ENCODE data around the gene ZMAT5.

ZMAT5 gene

GRCh38 chr22:29693161-29693560, 73.6 kb downstream of the ZMAT5 start:
- peaks cover 32% of the 10 kb centered on the region for H3K36me3 Mint-ChIP-seq (ENCODE audit: low read depth)
- no peaks in the 10 kb centered on the region for H3K27me3 Mint-ChIP-seq (ENCODE audit: low read depth)
- H3K27ac Mint-ChIP-seq = peak overlapping the region in 2 of 3 experiments; percentile 34 to 64
- peak overlapping the region in 1 of 3 experiments; percentile 47 for H3K4me3 Mint-ChIP-seq
- H3K9me3 Mint-ChIP-seq = no peaks in the 10 kb centered on the region
- no peak for TF ChIP-seq CTCF (IDR thresholded peaks at IDR 0.05; ENCODE audit: unreplicated experiment in 3 of 3)
- H3K4me1 Mint-ChIP-seq = peaks cover 55% of the 10 kb centered on the region

- H3K9me3 Mint-ChIP-seq = no peaks in the 10 kb centered on the region
- no peak overlapping the region for H3K4me3 Mint-ChIP-seq
- H3K27me3 Mint-ChIP-seq (ENCODE audit: low read depth) = no peaks in the 10 kb centered on the region
- H3K4me1 Mint-ChIP-seq = peaks cover 64% of the 10 kb centered on the region
- H3K27ac Mint-ChIP-seq = no peak overlapping the region
- peaks cover 30% of the 10 kb centered on the region for H3K36me3 Mint-ChIP-seq (ENCODE audit: low read depth)
- TF ChIP-seq CTCF (IDR thresholded peaks at IDR 0.05; ENCODE audit: unreplicated experiment in 3 of 3) = no peak
These were observed 74.5 kb downstream of the ZMAT5 start for GRCh38 chr22:29692327-29692640.

- TF ChIP-seq CTCF (IDR thresholded peaks at IDR 0.05; ENCODE audit: unreplicated experiment in 3 of 3) = no peak
- H3K4me1 Mint-ChIP-seq = peaks cover 69% of the 10 kb centered on the region
- no peak overlapping the region for H3K4me3 Mint-ChIP-seq
- no peaks in the 10 kb centered on the region for H3K9me3 Mint-ChIP-seq
- H3K27ac Mint-ChIP-seq = no peak overlapping the region
- peaks cover 32% of the 10 kb centered on the region for H3K36me3 Mint-ChIP-seq (ENCODE audit: low read depth)
- H3K27me3 Mint-ChIP-seq (ENCODE audit: low read depth) = no peaks in the 10 kb centered on the region
These were observed 75.0 kb downstream of the ZMAT5 start for GRCh38 chr22:29691636-29692326.

- H3K4me1 Mint-ChIP-seq = peaks cover 71% of the 10 kb centered on the region
- peak overlapping the region; percentile 83 to 95 (median 86) for H3K27ac Mint-ChIP-seq
- H3K36me3 Mint-ChIP-seq (ENCODE audit: low read depth) = peaks cover 33% of the 10 kb centered on the region
- H3K27me3 Mint-ChIP-seq (ENCODE audit: low read depth) = no peaks in the 10 kb centered on the region
- H3K9me3 Mint-ChIP-seq = no peaks in the 10 kb centered on the region
- peak overlapping the region in 1 of 3 experiments; percentile 3 for H3K4me3 Mint-ChIP-seq
- TF ChIP-seq CTCF (IDR thresholded peaks at IDR 0.05; ENCODE audit: unreplicated experiment in 3 of 3) = no peak
These were observed 76.3 kb downstream of the ZMAT5 start for GRCh38 chr22:29690476-29690875.

- peaks cover 31% of the 10 kb centered on the region for H3K36me3 Mint-ChIP-seq (ENCODE audit: low read depth)
- peaks cover 68% of the 10 kb centered on the region for H3K4me1 Mint-ChIP-seq
- no peaks in the 10 kb centered on the region for H3K27me3 Mint-ChIP-seq (ENCODE audit: low read depth)
- peak overlapping the region; percentile 71 to 95 (median 86) for H3K27ac Mint-ChIP-seq
- peak; percentile 67 to 82 (median 77) for TF ChIP-seq CTCF (IDR thresholded peaks at IDR 0.05; ENCODE audit: unreplicated experiment in 3 of 3)
- no peaks in the 10 kb centered on the region for H3K9me3 Mint-ChIP-seq
- H3K4me3 Mint-ChIP-seq = peak overlapping the region in 2 of 3 experiments; percentile 0 to 42
These were observed 77.0 kb downstream of the ZMAT5 start for GRCh38 chr22:29689880-29690213.

- Mint-ChIP-seq H3K9me3 (no peaks in the 10 kb centered on the region), H3K36me3 (ENCODE audit: low read depth) (peaks cover 34% of the 10 kb centered on the region), H3K27me3 (ENCODE audit: low read depth) (no peaks in the 10 kb centered on the region), H3K27ac (peak overlapping the region; percentile 71 to 95 (median 86)), H3K4me1 (peaks cover 63% of the 10 kb centered on the region), H3K4me3 (peak overlapping the region; percentile 29 to 55 (median 48))
- TF ChIP-seq CTCF (IDR thresholded peaks at IDR 0.05; ENCODE audit: unreplicated experiment in 3 of 3) = no peak
These were observed 77.5 kb downstream of the ZMAT5 start for GRCh38 chr22:29689206-29689879.

Data from nephron (organoid).